H1 (cell line): ENCODE results near the gene PNMA8B. TPM values are rescaled to one million over a fixed set of nuclear protein-coding genes. Genes with fewer than 3 reads are reported as not detected.

Experiments
- CEBPB ChIP-seq: IDR thresholded peaks from 2 replicates; pipeline ENCODE4 v1.6.1; 2012; ENCODE audit warnings: low read depth, low read length
- polyA plus RNA-seq, 7 experiments: library from polyadenylated mRNA; depleted of rRNA in 3 of 7; stranded (reverse) in 5 of 7; unstranded in 2 of 7; fragments of >200 nt in 5 of 7; fragments of 200-250 nt in 2 of 7; gene quantifications; 1 replicate in 5 of 7; 2 replicates in 1 of 7; 4 replicates in 1 of 7; pipeline versions ENCODE4 v1.2.1 to v1.2.3, GENCODE V29; 2011 to 2013; ENCODE audit warnings: missing spikeins in 2 of 7, mixed read lengths in 2 of 7
- total RNA-seq: library from RNA; stranded (reverse); fragmentation: NEBNext Ultra II Directional; extraction: Animal tissue kit (Norgen Biotek cat#: 25700); gene quantifications from 2 replicates; pipeline ENCODE4 v1.2.1, GENCODE V29; 2021

The PNMA8B gene
- total and polyA plus RNA-seq, 2 of the 8 experiments (the other 6 are each of a cell fraction or from before 2014, with no cell fraction given) = 0.48 to 1.4 TPM

DNA sequence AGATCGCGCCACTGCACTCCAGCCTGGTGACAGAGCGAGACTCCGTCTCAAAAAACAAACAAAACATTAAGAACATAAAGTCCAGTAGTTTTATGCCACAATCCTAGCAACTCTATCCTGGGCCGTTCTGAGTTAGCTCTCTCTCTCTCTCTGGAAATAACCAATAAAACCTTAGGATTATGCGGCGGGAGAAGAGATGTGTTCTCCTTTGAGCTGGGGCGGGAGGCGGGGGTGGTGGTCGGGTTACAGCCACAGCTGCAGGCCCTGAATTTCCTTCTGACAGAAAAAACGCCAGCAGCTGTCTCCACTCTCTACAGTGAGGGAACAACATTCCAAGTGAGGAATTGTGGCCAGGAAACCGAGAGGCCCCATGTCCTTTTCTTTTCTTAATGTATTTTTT lies 15.3 kb downstream of the PNMA8B start (continued):
- no peak for TF ChIP-seq CEBPB
- TF ChIP-seq, all 59 proteins: peak for 0
